K562 (cell line): ENCODE data around the gene PPP1R14B. TPM values are rescaled to one million over a fixed set of nuclear protein-coding genes. Genes with fewer than 3 reads are reported as not detected.

ENCODE experiments used
- CREM ChIP-seq: IDR thresholded peaks from 2 replicates; pipeline ENCODE4 v1.6.1; 2014; ENCODE audit warnings: antibody characterized with exemption, low read depth
- CXXC5 ChIP-seq: fragments of 250-450 bp; sonication (Bioruptor Pico); IDR thresholded peaks from 2 replicates; pipeline ENCODE4 v1.8.0; 2022; ENCODE audit warnings: inconsistent platforms, mild to moderate bottlenecking, moderate library complexity
- PHB ChIP-seq: fragments of 250-450 bp; sonication (Bioruptor Pico); IDR thresholded peaks from 2 replicates; pipeline ENCODE4 v1.5.0; 2021
- TAF1 ChIP-seq: IDR thresholded peaks from 2 replicates; pipeline ENCODE4 v1.6.1; 2011; ENCODE audit warnings: mild to moderate bottlenecking, low read length, moderate library complexity; ENCODE audit not compliant: insufficient read depth, control insufficient read depth, severe bottlenecking; ENCODE audit errors: extremely low read depth
- TEAD2 ChIP-seq: fragments of 450-650 bp; IDR thresholded peaks from 2 replicates; pipeline ENCODE4 v1.6.1; 2016; ENCODE audit warnings: missing genetic modification characterization, control low read depth, missing compliant biosample characterization
- ZNF124 ChIP-seq: sonication (generic); formaldehyde crosslinking; IDR thresholded peaks from 2 replicates; pipeline ENCODE4 v1.8.1; 2022; ENCODE audit warnings: missing genetic modification reagents
- ZNF140 ChIP-seq: fragments of 250-450 bp; sonication (Bioruptor Pico); IDR thresholded peaks from 2 replicates; pipeline ENCODE4 v1.8.0; 2021; ENCODE audit warnings: moderate library complexity, mild to moderate bottlenecking, inconsistent platforms
- ZNF146 ChIP-seq: IDR thresholded peaks from one replicate; pipeline ENCODE4 v1.6.1; 2018; ENCODE audit warnings: missing compliant biosample characterization; ENCODE audit not compliant: unreplicated experiment
- polyA plus RNA-seq, 8 experiments: library from polyadenylated mRNA; depleted of rRNA in 4 of 8; stranded (reverse) in 5 of 8; unstranded in 3 of 8; fragments of >200 nt; fragmentation: Nextera tagmentation in 2 of 8; fragmentation: Illumina TruSeq in 1 of 8; extraction: Ambion mirVana in 2 of 8; extraction: Trizol in 1 of 8; gene quantifications; 2 replicates each; pipeline versions ENCODE4 v1.2.1 to v1.2.3, GENCODE V29; 2011 to 2014; ENCODE audit warnings: inconsistent platforms in 1 of 8, missing spikeins in 1 of 8
- total RNA-seq, 7 experiments: library from RNA; depleted of rRNA in 6 of 7; stranded (reverse); fragments of >200 nt in 6 of 7; fragmentation: Illumina TruSeq in 2 of 7; extraction: Trizol in 2 of 7; gene quantifications; 2 replicates each; pipeline versions ENCODE4 v1.2.1 to v1.2.3, GENCODE V29; 2011 to 2021; ENCODE audit warnings: low replicate concordance in 1 of 7
- TF ChIP-seq, protein P1 (sequence below): fragments of 450-650 bp; IDR thresholded peaks from 2 replicates; pipeline ENCODE4 v1.6.1; 2016; ENCODE audit warnings: mild to moderate bottlenecking, moderate library complexity
- TF ChIP-seq, protein P2 (sequence below): fragments of 200-400 bp; formaldehyde crosslinking; IDR thresholded peaks from 2 replicates; pipeline ENCODE4 v1.6.1; 2017; ENCODE audit warnings: mild to moderate bottlenecking, low read depth, low read length, moderate library complexity
- TF ChIP-seq, protein P3 (sequence below): fragments of 450-650 bp; formaldehyde crosslinking; IDR thresholded peaks from 2 replicates; pipeline ENCODE4 v1.4.0; 2022; ENCODE audit warnings: missing genetic modification characterization

Gene PPP1R14B
- total and polyA plus RNA-seq, 9 of the 15 experiments (the other 6 are each of a cell fraction or from before 2014, with no cell fraction given) = 7.7 to 566 (median 212) TPM

DNA sequence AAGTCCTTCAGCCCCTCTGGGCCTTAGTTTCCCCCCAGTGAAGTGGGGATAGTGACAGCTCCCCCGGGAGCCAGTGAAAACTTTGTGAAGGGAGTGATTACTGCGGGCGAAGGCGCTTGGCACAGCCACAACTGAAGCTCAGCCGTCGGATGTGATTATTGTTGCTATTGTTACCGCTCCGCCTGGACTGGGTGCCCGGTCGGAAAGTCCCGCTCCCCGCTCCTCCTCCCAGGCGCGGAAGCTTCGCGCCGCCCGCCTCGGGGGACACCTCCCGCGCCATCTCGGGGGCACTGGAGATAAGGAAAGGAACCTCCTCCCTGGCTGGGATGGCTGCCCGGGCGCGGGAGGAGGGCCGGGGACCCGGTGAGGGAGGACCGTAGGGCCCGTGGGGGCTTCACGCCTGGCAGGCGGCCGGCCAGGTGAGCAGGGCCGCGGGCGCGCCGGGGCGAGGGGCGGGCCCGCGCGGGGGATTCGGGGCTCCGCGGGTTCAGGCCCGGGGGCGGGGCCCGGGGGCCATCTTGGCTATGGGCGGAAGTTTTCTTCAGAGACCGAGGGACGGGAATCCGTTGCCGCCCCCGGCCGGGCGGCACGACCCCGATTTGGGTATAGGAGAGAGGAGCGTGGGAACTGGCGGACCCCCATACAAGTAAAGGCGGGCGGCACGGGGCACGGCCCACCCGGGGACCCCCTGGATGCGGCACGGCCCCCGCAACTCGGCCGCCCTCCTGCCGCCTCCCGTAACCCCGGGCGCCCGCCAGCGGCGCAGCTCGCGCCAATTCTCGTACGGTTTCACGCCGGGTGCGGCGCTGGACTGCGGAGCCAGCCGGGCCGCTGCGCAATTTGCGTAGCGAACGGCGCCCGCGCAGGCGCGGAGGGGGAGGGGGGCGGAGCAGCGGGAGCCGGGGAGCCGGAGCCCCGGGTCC lies 38.5 kb upstream of the PPP1R14B start, which contains the start of gene GPR137 (continued):
- TF ChIP-seq, protein P1, sequence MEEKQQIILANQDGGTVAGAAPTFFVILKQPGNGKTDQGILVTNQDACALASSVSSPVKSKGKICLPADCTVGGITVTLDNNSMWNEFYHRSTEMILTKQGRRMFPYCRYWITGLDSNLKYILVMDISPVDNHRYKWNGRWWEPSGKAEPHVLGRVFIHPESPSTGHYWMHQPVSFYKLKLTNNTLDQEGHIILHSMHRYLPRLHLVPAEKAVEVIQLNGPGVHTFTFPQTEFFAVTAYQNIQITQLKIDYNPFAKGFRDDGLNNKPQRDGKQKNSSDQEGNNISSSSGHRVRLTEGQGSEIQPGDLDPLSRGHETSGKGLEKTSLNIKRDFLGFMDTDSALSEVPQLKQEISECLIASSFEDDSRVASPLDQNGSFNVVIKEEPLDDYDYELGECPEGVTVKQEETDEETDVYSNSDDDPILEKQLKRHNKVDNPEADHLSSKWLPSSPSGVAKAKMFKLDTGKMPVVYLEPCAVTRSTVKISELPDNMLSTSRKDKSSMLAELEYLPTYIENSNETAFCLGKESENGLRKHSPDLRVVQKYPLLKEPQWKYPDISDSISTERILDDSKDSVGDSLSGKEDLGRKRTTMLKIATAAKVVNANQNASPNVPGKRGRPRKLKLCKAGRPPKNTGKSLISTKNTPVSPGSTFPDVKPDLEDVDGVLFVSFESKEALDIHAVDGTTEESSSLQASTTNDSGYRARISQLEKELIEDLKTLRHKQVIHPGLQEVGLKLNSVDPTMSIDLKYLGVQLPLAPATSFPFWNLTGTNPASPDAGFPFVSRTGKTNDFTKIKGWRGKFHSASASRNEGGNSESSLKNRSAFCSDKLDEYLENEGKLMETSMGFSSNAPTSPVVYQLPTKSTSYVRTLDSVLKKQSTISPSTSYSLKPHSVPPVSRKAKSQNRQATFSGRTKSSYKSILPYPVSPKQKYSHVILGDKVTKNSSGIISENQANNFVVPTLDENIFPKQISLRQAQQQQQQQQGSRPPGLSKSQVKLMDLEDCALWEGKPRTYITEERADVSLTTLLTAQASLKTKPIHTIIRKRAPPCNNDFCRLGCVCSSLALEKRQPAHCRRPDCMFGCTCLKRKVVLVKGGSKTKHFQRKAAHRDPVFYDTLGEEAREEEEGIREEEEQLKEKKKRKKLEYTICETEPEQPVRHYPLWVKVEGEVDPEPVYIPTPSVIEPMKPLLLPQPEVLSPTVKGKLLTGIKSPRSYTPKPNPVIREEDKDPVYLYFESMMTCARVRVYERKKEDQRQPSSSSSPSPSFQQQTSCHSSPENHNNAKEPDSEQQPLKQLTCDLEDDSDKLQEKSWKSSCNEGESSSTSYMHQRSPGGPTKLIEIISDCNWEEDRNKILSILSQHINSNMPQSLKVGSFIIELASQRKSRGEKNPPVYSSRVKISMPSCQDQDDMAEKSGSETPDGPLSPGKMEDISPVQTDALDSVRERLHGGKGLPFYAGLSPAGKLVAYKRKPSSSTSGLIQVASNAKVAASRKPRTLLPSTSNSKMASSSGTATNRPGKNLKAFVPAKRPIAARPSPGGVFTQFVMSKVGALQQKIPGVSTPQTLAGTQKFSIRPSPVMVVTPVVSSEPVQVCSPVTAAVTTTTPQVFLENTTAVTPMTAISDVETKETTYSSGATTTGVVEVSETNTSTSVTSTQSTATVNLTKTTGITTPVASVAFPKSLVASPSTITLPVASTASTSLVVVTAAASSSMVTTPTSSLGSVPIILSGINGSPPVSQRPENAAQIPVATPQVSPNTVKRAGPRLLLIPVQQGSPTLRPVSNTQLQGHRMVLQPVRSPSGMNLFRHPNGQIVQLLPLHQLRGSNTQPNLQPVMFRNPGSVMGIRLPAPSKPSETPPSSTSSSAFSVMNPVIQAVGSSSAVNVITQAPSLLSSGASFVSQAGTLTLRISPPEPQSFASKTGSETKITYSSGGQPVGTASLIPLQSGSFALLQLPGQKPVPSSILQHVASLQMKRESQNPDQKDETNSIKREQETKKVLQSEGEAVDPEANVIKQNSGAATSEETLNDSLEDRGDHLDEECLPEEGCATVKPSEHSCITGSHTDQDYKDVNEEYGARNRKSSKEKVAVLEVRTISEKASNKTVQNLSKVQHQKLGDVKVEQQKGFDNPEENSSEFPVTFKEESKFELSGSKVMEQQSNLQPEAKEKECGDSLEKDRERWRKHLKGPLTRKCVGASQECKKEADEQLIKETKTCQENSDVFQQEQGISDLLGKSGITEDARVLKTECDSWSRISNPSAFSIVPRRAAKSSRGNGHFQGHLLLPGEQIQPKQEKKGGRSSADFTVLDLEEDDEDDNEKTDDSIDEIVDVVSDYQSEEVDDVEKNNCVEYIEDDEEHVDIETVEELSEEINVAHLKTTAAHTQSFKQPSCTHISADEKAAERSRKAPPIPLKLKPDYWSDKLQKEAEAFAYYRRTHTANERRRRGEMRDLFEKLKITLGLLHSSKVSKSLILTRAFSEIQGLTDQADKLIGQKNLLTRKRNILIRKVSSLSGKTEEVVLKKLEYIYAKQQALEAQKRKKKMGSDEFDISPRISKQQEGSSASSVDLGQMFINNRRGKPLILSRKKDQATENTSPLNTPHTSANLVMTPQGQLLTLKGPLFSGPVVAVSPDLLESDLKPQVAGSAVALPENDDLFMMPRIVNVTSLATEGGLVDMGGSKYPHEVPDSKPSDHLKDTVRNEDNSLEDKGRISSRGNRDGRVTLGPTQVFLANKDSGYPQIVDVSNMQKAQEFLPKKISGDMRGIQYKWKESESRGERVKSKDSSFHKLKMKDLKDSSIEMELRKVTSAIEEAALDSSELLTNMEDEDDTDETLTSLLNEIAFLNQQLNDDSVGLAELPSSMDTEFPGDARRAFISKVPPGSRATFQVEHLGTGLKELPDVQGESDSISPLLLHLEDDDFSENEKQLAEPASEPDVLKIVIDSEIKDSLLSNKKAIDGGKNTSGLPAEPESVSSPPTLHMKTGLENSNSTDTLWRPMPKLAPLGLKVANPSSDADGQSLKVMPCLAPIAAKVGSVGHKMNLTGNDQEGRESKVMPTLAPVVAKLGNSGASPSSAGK = no peak; the same call in 1 of the 2 replicates
- TF ChIP-seq ZNF124 = no peak
- TF ChIP-seq, protein P2, sequence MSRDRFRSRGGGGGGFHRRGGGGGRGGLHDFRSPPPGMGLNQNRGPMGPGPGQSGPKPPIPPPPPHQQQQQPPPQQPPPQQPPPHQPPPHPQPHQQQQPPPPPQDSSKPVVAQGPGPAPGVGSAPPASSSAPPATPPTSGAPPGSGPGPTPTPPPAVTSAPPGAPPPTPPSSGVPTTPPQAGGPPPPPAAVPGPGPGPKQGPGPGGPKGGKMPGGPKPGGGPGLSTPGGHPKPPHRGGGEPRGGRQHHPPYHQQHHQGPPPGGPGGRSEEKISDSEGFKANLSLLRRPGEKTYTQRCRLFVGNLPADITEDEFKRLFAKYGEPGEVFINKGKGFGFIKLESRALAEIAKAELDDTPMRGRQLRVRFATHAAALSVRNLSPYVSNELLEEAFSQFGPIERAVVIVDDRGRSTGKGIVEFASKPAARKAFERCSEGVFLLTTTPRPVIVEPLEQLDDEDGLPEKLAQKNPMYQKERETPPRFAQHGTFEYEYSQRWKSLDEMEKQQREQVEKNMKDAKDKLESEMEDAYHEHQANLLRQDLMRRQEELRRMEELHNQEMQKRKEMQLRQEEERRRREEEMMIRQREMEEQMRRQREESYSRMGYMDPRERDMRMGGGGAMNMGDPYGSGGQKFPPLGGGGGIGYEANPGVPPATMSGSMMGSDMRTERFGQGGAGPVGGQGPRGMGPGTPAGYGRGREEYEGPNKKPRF = peak; percentile 95
- peak; percentile 97 for TF ChIP-seq CXXC5
- TF ChIP-seq CREM = 0 out of 2 replicates have a peak, but pooled peaks have one; percentile 29
- no peak for TF ChIP-seq ZNF146 (CRISPR knock-in tag)
- no peak for TF ChIP-seq PHB (CRISPR knock-in tag)
- no peak for TF ChIP-seq TAF1
- no peak for TF ChIP-seq ZNF140
- TF ChIP-seq TEAD2 (tag) = no peak
- TF ChIP-seq, protein P3, sequence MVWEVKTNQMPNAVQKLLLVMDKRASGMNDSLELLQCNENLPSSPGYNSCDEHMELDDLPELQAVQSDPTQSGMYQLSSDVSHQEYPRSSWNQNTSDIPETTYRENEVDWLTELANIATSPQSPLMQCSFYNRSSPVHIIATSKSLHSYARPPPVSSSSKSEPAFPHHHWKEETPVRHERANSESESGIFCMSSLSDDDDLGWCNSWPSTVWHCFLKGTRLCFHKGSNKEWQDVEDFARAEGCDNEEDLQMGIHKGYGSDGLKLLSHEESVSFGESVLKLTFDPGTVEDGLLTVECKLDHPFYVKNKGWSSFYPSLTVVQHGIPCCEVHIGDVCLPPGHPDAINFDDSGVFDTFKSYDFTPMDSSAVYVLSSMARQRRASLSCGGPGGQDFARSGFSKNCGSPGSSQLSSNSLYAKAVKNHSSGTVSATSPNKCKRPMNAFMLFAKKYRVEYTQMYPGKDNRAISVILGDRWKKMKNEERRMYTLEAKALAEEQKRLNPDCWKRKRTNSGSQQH (CRISPR knock-in tag) = no peak
